Stimulated activated CD8-positive, alpha-beta memory T cell treated with anti-CD3 and anti-CD28 coated beads, Interleukin-7, amount 100 ng/mL, for 4 hours (primary cell): ENCODE data around the gene KISS1R.
A peak's percentile ranks its signal among the peaks of the same experiment; 100 is the strongest.
"Not testable (repeated sequence)": the region's sequence is repeated elsewhere in the genome, so short reads cannot be mapped to it uniquely, and the experiment has no call there.

Experiments used
- DNase-seq, 2 donors: peaks; one replicate each; pipeline ENCODE4 v3.0.0-alpha.2; 2020; ENCODE audit warnings: low read depth in 2 of 2

Gene KISS1R

DNA sequence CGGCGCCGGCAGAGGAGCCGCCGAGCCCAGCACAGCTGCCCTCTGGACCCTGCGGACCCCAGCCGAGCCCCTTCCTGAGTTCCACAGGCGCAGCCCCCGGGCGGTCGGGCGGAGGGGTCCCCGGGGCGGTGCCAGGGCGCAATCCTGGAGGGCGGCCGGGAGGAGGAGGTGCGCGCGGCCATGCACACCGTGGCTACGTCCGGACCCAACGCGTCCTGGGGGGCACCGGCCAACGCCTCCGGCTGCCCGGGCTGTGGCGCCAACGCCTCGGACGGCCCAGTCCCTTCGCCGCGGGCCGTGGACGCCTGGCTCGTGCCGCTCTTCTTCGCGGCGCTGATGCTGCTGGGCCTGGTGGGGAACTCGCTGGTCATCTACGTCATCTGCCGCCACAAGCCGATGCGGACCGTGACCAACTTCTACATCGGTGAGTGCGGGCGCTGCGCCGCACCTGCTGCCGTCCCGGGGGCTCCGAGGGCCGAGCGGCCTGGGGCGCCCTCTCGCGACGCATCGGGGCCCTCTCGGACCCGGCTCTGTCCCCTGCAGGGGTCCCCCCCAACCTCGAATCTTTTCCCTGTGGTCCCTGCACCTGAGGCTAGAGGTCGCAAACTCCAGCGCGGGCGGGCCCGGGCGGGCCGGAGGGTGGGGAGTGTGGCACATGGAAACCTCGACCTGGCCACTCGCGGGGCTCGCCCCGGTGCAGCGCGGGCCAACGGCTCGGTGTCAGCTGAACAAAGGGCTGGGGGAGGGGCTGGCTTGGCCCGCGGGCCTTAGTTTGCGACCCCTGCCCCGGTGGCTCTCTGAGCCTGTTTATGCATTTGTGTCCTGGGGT lies at the start of gene KISS1R:
Gene KISS1R, plus strand, starts transcription at position 11 of the 829 bp plus-strand sequence. Its CDS starts 170 bp downstream, at position 181.
- DNase-seq = no peak

DNA sequence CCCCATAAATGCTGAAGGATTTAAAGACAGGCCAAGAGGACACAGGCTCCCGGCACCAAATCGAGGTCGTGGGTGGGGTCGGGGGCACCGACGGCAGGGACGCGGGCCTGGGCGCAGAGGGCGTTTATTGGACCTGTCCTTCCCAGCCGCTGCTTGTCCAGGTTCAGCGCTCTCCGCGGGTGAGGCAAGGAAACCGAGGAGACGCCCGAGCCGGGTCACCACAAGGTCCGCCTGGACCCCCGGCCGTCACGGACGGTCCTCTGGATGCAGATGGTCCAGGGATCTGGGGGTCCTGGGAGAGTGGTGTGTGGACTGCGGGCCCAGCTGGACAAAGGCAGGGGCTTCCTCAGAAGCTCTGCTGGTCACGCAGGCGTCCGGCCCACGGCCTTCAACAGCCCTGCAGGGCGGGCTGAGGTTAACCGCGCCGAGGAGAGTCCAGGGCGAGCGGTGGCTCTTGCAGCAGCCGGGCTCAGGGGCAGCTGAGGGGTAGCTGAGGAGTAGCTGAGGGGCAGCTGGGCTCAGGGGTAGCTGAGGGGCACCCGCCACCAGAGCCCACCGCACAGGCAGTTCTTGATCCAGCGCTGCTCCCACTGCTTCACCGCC lies 49.2 kb upstream of the KISS1R start:
- no peak for DNase-seq

DNA sequence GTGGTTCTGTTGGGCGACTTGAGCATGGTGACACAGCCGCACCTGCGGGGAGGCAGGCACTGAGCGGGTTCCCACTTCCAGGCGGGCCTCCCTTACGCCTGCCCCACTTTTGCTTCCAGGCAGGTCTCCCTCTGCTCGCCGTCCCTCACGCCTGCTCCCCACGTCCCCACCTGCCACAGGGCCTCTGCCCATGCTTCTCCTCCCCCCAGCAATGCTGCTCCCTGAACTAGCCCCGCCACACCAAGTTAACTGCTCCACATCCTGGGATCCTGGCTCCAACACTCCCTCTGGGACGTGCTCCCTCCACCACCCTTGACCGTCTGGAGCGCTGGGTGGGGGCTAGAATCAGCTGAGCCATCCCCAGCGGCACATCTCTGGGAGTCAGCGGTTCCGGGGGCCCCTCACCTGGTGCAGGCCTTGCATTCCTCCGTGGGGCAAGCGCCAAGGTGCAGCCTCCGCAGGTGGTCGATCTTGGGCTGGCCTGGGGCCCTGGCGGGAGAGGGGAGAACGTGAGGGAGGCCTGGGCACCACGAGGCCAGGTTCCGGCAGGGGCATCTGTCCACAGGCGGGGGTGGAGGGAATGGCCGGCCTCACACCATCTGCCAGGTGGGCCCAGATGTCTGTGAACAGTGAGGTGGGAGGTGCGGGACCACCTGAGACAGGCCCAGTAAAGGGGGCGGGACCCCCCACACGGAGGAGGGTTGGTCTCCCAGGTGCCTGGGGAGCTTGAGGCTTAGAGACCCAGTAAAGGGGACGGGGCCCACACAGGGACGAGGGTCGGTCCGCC lies 48.5 kb upstream of the KISS1R start:
- no peak for DNase-seq

DNA sequence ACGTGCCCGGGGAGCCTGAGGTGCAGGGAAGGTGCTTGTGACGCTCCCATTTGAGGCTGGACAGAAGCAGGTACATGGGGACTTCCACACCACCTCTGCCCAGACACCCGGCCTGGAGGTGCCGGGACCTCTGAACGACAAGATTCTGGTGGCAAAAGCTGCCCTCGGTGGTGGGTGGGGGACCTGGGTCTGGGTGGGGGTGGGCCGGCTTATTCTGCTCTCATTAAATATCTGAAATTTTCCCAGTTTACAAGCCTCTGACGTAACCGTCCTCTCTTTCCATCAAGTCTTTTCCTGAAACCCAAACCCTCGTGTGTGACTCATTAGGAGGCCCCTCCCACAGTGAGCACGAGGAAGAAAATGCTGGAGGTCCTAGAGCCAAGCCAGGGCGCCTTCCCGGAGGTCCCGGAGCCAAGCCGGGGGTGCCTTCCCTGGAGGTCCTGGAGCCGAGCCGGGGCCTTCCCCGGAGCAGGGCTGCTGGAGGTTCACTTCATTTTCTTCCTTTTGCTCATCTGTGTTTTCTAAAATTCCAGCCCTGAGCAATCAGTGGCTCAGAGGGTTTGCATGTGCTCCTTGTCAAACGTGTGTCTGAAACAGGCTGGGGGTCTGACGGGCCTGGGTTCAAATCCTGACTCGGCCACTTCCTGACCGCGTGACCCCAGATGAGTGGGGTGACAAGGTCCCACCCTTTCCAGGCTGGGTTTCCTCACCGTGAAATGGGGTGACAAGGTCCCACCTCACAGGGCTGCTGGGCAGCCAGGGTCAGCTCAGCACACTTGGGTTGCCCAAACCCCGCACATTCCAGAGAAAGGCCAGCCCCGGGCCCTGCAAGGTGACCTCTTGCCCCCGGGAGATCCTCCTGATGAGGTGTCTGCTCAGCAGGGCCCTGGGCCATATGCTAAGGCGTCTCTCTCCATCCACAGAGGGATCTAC lies 47.6 kb upstream of the KISS1R start:
- no peak for DNase-seq

DNA sequence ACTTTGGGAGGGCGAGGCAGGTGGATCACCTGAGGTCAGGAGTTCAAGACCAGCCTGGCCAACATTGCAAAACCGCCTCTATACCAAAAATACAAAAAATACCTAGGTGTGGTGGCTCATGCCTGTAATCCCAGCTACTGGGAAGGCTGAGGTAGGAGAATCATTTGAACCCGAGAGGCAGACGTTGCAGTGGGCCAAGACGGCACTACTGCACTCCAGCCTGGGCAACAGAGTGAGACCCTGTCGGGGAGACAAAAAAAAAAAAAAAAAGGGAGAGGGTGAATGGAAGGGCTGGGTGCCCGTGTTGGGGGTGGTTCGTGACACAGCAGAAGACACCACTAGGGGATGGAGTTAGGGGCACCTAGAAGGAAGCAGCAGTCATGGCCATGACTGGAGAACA lies 46.8 kb upstream of the KISS1R start:
- DNase-seq = no peak

DNA sequence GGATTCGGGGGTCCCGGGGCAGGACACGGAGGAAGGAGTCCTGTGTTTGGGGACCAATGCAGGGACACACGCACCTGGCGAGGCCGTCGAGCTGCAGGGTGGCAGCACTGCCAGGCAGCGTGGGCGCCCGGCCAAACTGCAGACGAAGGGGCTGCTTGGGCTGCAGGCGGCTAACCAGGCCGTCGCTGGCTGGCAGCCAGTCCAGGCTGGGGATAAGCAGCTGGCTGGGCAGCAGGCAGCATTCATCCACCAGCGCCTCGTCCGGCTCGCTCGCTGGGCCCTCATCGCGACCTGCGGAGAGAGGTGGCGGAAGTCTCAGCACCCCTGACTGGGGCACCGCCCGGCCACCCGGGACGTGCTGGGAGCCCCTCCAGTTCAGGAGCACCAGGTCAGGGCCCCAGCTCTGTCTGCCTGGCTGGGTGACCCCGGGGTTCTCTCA lies 46.2 kb upstream of the KISS1R start:
- DNase-seq = no peak

DNA sequence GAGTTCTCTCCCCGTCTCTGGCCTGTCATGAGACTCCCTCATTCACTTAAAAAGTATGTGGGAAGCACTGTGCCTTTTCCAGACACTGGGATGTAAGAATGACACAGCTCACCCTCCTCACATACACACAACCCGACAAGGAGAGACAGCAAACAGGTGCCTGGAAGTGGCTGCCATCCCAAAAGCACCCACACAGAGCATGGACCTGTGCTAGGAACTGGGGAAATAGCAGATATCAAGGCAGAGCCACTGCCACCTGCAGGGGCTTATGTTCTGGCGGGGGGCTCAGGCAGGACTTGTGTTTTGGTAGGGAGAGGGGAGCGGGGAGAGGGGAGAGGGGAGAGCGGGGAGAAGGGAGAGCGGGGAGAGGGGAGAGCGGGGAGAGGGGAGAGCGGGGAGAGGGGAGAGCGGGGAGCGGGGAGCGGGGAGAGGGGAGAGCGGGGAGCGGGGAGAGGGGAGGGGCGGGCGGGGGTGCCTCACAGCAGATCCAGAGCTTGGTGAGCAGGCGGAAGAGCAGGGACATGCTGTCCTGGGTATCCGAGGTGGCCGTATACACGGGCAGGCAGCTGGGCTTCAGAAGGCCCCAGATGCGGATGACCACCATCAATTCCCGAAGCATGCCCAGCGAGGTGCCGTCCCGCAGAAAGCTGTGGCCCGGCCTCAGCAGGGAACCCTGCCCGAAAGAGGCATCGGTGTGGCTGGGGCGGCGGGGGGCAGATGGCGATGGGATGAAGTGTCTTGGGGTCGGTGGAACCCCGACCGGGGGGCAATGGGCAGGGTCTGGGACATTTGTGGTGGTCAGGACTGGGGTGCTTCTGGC lies 45.5 kb upstream of the KISS1R start:
- no peak for DNase-seq

DNA sequence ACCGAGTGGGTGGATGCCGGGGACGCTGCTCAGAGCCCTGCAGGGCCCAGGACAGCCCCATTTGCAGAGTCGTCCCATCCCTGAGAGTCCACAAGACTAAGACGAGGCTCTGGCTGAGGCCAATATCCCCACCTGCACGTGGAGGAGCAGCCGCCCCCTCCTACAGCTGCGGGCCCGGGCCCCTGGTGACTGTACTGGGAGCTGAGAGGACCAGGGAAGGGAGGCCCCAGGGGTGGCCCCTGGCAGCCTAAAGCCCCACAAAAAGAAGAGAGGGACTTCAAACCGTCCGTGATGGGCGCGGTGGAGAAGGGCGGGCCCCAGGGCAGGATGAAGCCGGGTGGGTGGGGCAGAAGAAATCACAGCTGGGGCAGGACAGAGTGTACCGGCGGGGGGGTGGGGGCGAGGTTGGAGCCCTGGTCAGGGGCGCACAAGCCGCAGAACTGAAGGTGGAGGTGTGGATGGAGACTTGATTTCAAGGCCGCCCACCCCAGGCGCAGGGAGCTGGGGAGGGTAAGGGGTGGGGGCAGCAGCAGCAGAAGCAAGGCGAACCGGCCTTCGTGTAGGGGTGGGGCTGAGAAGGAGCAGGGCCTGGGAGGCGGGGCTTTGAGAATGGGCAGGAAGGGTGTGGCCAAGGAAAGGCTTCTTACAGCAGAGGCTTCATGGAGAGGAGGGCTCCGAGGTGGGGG lies 44.7 kb upstream of the KISS1R start:
- DNase-seq = peak; percentile 58 to 62

DNA sequence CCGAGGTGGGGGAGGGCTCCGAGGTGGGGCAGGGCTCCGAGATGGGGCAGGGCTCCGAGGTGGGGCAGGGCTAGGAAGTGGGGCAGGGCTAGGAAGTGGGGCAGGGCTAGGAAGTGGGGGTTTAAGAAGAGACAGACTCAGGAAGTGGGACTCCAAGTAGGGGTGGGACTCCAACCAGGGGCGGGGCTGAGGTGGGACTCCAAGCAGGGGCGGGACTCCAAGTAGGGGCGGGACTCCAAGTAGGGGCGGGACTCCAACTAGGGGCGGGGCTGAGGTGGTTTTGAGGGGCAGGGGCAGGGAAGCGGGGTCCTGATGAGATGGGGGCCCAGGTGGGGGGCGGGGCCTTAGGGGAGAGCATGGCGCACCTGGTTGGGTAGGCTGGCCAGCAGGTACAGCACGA lies 44.0 kb upstream of the KISS1R start:
- DNase-seq = peak; percentile 53 to 62

DNA sequence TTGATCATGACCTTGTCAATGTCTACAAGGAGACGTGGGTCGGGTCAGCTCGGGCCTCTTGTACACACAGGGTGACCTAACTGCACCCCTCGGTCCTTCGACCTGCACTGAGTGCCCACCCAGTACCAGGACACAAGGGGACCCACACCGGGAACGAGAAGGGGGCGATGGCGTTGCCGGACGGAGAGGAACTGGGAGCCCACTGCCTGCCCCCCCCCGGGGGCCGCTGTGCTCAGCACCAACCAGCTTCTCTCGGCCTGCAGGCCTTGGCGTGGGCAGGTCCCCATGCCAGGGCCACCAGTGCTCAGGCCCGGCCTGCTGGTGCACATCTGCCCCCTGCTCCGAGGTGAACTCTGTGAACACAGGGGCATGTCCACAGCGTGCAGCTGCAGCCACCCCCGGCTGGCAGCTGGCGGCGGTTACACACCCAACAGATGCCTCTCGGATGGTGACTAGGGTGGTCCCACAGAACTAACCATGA lies 43.5 kb upstream of the KISS1R start:
- no peak for DNase-seq

DNA sequence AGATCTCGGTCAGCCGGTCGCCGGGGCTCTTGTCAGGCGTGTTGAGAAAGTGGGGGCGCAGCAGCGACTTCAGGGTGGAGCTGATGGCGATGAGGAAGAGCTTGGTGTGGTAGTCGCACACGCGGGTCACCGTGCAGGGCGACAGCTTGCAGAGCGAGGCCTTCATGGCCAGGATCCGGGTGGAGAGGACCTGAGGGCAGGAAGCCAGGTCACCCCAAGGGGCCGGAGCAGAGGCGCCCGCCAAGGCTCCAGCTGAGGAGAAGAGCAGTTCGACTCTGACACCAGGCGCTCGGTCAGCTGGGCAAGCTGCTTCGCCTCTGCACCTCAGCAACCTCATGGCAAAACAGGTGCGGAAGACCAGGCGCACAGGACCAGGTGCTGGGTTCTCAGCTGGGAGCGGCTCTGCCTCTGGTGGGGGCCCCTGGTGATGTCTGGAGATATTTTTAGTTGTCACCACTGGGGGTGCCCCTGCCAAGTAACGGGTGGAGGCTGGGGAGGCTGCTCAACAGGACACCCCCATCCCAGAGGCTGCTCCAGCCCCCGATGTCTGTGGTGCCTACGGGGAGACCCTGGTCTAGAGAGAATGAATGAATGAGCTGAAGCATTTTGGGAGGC lies 41.8 kb upstream of the KISS1R start:
- DNase-seq = no peak

DNA sequence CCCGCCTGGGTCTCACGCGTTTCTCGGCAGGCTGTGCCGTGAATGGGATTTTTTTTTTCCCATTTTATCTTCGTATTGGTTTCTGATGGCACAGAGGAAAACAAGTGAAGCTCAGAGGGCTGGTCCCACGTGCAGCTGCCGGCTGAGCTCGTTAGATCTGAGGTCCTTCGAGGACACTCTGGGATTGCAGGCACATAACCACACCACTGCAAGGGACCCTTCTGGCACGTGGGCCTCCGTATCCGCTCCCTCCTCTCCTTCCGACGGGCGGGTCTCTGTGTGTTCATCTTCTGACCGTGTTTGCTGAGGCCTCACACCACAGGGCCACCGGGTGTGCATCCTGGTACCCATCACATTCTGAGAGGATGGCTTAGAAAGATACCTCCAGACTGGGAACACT lies 41.0 kb upstream of the KISS1R start:
- DNase-seq = no peak

DNA sequence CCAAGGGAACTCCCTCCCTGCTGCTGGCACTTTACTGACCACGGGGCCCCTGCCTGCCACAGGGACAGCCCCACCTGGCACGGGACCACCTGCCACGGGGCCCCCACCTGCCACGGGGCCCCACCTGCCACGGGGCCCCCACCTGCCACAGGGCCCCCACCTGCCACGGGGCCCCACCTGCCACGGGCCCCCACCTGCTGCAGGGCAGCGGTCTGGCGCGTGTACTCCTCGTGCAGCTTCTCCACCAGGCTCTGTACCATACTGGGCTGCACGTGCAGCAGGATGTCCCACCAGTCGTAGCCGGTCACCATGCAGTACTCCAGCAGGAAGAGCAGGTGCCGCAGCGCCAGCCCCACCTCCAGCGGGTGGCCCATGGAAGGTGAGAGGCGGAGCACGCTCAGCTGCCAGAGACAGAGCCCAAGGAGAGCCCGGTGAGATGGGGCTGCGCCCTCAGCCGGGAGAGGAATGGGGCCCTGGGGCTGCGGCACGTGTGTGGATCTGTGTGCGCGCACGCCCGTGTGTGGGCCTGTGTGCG lies 40.3 kb upstream of the KISS1R start:
- no peak for DNase-seq

DNA sequence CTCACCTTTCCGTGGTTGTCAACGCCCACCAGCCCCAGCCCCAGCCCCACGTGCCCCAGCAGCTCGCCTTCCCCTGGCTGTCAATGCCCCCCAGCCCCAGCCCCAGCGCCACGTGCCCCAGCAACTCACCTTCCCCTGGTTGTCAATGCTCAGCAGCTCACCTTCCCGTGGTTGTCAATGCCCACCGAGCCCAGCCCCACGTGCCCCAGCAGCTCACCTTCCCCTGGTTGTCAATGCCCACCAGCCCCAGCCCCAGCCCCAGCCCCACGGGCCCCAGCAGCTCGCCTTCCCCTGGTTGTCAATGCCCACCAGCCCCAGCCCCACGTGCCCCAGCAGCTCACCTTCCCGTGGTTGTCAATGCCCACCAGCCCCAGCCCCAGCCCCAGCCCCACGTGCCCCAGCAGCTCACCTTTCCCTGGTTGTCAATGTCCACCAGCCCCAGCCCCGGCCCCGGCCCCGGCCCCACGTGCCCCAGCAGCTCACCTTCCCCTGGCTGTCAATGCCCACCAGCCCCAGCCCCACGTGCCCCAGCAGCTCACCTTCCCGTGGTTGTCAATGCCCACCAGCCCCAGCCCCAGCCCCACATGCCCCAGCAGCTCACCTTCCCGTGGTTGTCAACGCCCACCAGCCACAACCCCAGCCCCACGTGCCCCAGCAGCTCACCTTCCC lies 39.0 kb upstream of the KISS1R start:
- DNase-seq = not testable (repeated sequence)

DNA sequence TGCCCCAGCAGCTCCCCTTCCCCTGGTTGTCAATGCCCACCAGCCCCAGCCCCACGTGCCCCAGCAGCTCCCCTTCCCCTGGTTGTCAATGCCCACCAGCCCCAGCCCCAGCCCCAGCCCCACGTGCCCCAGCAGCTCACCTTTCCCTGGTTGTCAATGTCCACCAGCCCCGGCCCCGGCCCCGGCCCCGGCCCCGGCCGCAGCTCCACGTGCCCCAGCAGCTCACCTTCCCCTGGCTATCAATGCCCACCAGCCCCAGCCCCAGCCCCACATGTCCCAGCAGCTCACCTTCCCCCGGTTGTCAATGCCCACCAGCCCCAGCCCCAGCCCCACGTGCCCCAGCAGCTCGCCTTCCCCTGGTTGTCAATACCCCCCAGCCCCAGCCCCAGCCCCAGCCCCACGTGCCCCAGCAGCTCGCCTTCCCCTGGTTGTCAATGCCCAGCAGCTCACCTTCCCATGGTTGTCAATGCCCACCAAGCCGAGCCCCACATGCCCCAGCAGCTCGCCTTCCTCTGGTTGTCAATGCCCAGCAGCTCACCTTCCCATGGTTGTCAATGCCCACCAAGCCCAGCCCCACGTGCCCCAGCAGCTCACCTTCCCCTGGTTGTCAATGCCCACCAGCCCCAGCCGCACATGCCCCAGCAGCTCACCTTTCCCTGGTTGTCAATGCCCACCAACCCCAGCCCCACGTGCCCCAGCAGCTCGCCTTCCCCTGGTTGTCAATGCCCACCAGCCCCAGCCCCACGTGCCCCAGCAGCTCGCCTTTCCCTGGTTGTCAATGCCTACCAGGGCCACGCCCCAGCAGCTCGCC lies 38.2 kb upstream of the KISS1R start:
- not testable (repeated sequence) for DNase-seq

DNA sequence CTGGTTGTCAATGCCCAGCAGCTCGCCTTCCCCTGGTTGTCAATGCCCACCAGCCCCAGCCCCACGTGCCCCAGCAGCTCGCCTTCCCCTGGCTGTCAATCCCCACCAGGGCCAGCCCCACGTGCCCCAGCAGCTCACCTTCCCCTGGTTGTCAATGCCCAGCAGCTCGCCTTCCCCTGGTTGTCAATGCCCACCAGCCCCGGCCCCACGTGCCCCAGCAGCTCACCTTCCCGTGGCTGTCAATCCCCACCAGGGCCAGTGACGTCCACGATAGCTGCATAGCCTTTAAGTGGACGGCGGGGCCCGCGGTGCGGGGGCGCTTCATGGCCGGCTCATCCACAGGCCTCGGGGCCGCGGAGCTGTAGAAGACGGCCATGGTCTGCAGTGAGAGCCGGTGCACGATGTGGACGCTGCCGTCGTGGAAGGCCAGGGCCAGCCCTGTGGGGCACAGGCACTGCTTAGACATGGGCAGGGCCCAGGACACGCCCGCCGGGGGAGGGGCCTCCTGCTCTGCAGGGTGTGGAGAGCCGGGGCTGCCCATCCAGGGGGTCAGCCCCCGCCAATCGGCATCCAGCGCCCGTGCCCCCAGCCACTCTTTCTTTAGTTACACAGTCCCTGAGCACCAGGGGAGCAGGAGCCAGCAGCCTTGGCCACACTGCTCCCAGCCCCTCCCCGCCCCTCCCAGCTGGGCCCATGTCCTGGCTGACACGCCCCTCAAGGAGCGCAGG lies 37.3 kb upstream of the KISS1R start:
- DNase-seq = no peak
